NCI-H1092 (cell line): Measurements from ENCODE around the gene RHOBTB3.

Source experiments
- DNase-seq: peaks from one replicate; lab custom pipeline; 2025; lab: John Stamatoyannopoulos, UW

RHOBTB3 gene

GRCh38 chr5:95713960-95714710 lies 17.0 kb upstream of the RHOBTB3 start:
- no peak for DNase-seq

GRCh38 chr5:95715799-95716461 lies 15.2 kb upstream of the RHOBTB3 start:
- no peak for DNase-seq

- no peak for DNase-seq
Observed at GRCh38 chr5:95717439-95717838, 13.7 kb upstream of the RHOBTB3 start.

- no peak for DNase-seq
Observed at GRCh38 chr5:95718203-95718602, 12.9 kb upstream of the RHOBTB3 start.

- no peak for DNase-seq
Observed at GRCh38 chr5:95718738-95719137, 12.4 kb upstream of the RHOBTB3 start.

- no peak for DNase-seq
Observed at GRCh38 chr5:95720094-95720786, 10.9 kb upstream of the RHOBTB3 start.

GRCh38 chr5:95721582-95722295 lies 9.4 kb upstream of the RHOBTB3 start:
- no peak for DNase-seq

- DNase-seq = no peak
Observed at GRCh38 chr5:95723632-95724369, 7.3 kb upstream of the RHOBTB3 start.

GRCh38 chr5:95725071-95725820 lies 5.9 kb upstream of the RHOBTB3 start:
- no peak for DNase-seq

GRCh38 chr5:95725937-95726810 lies 5.0 kb upstream of the RHOBTB3 start:
- DNase-seq = no peak

- DNase-seq = no peak
Observed at GRCh38 chr5:95726811-95727763, 4.0 kb upstream of the RHOBTB3 start.

- no peak for DNase-seq
Observed at GRCh38 chr5:95727764-95728191, 3.4 kb upstream of the RHOBTB3 start.

- no peak for DNase-seq
Observed at GRCh38 chr5:95728494-95729114, 2.5 kb upstream of the RHOBTB3 start.

- no peak for DNase-seq
Observed at GRCh38 chr5:95729115-95730010, 1.8 kb upstream of the RHOBTB3 start.

GRCh38 chr5:95730011-95730700 lies 980 bp upstream of the RHOBTB3 start:
- DNase-seq = no peak
